HEK293T (cell line): ENCODE data around the gene SLC47A2.

Experiments used
- CTCF ChIA-PET: fragments of 350-600 bp; formaldehyde crosslinking; extraction: SDS; loops from one replicate; lab custom pipeline; 2021; ENCODE audit warnings: antibody characterized with exemption, inconsistent platforms; lab: Yijun Ruan, JAX
- POLR2A ChIA-PET: fragments of 350-600 bp; formaldehyde crosslinking; extraction: SDS; loops from one replicate; lab custom pipeline; 2020; ENCODE audit warnings: antibody characterized with exemption, inconsistent platforms; lab: Yijun Ruan, JAX
- DNase-seq: peaks from one replicate; pipeline ENCODE4 v3.0.0; 2012; ENCODE audit warnings: mixed read lengths; ENCODE audit errors: extremely low spot score
- ARNT ChIP-seq: fragments of 450-650 bp; IDR thresholded peaks from 2 replicates; pipeline ENCODE4 v1.6.1; 2017; ENCODE audit warnings: mild to moderate bottlenecking
- BHLHE40 ChIP-seq: fragments of 450-650 bp; IDR thresholded peaks from 2 replicates; pipeline ENCODE4 v1.6.1; 2016; ENCODE audit warnings: mild to moderate bottlenecking, moderate library complexity, borderline replicate concordance
- CTBP1 ChIP-seq: fragments of 450-650 bp; IDR thresholded peaks from 2 replicates; pipeline ENCODE4 v1.6.1; 2016; ENCODE audit warnings: borderline replicate concordance
- ELF4 ChIP-seq: fragments of 450-650 bp; IDR thresholded peaks from 2 replicates; pipeline ENCODE4 v1.6.1; 2017; ENCODE audit warnings: antibody characterized with exemption
- FOXA1 ChIP-seq: fragments of 450-650 bp; IDR thresholded peaks from 2 replicates; pipeline ENCODE4 v1.6.1; 2016; ENCODE audit warnings: mild to moderate bottlenecking
- FOXK2 ChIP-seq: fragments of 450-650 bp; IDR thresholded peaks from 2 replicates; pipeline ENCODE4 v1.6.1; 2016; ENCODE audit warnings: mild to moderate bottlenecking
- FOXM1 ChIP-seq: fragments of 450-650 bp; IDR thresholded peaks from 2 replicates; pipeline ENCODE4 v1.6.1; 2017; ENCODE audit warnings: mild to moderate bottlenecking, borderline replicate concordance
- HDGF ChIP-seq: fragments of 450-650 bp; IDR thresholded peaks from 2 replicates; pipeline ENCODE4 v1.6.1; 2017; ENCODE audit warnings: antibody characterized with exemption, borderline replicate concordance
- L3MBTL2 ChIP-seq: fragments of 450-650 bp; conservative IDR thresholded peaks from 2 replicates; pipeline ENCODE4 v1.6.1; 2016; ENCODE audit warnings: mild to moderate bottlenecking
- LEF1 ChIP-seq: fragments of 450-650 bp; IDR thresholded peaks from 2 replicates; pipeline ENCODE4 v1.6.1; 2017; ENCODE audit warnings: mild to moderate bottlenecking, borderline replicate concordance
- NFRKB ChIP-seq: fragments of 450-650 bp; IDR thresholded peaks from 2 replicates; pipeline ENCODE4 v1.6.1; 2016; ENCODE audit warnings: mild to moderate bottlenecking, moderate library complexity
- SP1 ChIP-seq: fragments of 450-650 bp; IDR thresholded peaks from 2 replicates; pipeline ENCODE4 v1.6.1; 2017
- SUZ12 ChIP-seq: fragments of 450-650 bp; IDR thresholded peaks from 2 replicates; pipeline ENCODE4 v1.6.1; 2016; ENCODE audit warnings: mild to moderate bottlenecking
- TARDBP ChIP-seq: fragments of 450-650 bp; IDR thresholded peaks from 2 replicates; pipeline ENCODE4 v1.6.1; 2016
- ZNF384 ChIP-seq: fragments of 450-650 bp; IDR thresholded peaks from 2 replicates; pipeline ENCODE4 v1.6.1; 2016
- TF ChIP-seq, protein P1 (sequence below): fragments of 450-650 bp; IDR thresholded peaks from 2 replicates; pipeline ENCODE4 v1.6.1; 2016

The SLC47A2 gene

DNA sequence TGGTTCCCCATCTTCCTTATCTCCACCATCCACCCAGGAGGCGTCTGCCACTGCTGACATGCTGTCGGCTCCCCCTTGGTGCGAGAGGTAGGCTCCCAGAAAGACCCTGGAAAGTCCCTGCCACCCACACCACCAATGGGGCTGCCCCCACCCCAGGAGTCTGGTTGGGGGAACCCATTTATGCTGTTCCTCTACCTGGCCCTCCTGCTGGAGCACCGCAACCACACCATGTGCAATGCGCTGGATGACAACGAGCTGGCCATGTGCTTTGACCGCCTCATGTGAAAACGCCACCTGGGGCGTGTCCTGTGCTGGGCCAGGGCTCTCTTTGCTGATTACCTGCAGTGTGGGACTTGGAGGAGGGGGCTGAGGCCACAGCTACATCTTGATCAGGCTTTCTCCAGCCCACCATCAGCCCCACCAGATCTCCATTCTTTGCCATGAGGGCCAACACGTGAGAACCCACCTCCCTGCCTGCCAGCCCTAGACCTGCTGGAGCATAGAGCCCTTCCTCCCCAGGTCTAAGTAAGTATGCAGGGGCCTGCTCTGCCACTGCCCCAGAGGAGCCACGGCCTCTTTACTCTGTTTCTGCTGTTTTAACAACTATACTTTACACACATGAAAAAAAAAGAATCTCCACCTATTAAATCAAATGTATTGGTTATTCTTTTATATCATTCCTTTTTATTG is 39.6 kb upstream of the SLC47A2 start:
- DNase-seq = no peak
- TF ChIP-seq LEF1 (no peak), FOXM1 (no peak)
- POLR2A ChIA-PET = interaction anchor here (0.7 to 1.9 kb wide), 2 partner anchors 11 to 107 kb away, joined by 3 to 6 read pairs; partner anchors contain the start of gene ALDH3A2
- CTCF ChIA-PET = interaction anchor here (0.8 to 1.5 kb wide), 3 partner anchors 8 to 11 kb away, joined by 3 to 7 read pairs (median 4); no protein-coding TSS in a partner anchor

DNA sequence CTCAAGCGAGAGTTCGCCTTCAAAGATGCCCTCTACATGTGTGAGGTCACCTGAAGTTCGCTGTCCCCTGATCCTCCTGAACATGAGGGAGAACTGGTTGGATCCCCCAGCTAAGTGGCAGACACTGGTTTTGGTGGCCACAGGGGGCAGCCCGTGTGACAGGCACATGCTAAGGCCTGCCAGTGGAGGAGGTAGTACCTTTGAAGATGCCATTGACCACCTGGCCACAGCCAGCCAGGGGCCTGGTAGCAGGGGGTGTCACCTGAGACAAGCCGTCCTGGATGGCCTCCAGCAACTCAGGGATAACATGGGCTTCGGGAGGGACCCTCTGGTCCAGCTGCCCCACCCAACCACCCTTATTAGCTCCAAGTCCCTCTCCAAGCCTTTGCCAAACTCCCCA is 39.0 kb upstream of the SLC47A2 start:
- CTCF ChIA-PET = interaction anchor here (0.8 to 1.5 kb wide), 2 partner anchors 9 to 11 kb away, joined by 3 to 7 read pairs; no protein-coding TSS in a partner anchor
- POLR2A ChIA-PET = interaction anchor here (0.8 to 1.9 kb wide), 2 partner anchors 11 to 107 kb away, joined by 3 to 6 read pairs; partner anchors contain the start of gene ALDH3A2
- TF ChIP-seq FOXA1 (no peak), LEF1 (no peak), FOXM1 (no peak), ARNT (no peak)

DNA sequence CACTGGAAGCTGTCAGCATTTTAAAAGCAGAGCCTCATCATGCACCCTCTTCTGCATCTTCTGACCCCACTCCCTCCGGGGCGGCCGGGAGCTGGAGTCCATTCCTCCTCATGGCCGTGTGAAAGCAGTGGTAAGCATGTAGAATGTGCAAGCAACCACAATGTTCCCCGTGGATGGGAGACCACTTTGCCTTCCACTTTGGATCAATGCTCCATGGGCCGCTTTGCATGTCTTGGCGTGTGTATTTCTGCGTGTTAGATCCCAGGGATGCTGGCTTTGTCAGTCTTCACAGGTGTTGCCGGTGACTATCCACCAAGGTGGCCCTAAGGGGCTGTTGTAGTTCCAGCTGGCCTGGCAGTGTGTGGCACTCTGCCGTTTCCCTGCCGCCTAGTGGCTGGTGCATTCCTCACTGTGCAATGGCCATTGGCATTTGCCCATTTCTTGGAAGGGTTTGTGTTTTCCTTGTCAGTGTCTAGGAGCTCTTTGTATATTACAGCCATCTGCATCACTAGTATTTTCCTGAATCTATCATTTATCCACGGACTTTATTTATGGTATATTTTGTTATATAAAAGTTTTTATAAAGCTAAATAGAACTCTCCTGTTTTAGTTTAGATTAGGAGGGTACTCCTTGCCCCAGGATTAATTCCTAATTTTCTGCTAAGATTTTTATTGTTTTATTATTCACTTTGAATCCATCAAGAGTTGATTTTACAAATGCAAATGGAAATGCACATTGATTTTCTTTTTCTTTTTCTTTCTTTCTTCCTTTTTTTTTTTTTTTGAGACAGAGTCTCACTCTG is 37.5 kb upstream of the SLC47A2 start:
- no peak for DNase-seq
- POLR2A ChIA-PET = interaction anchor here (1.2 to 1.5 kb wide), 3 partner anchors 9 to 106 kb away, joined by 3 to 8 read pairs (median 4); partner anchors contain the start of gene ALDH3A2
- CTCF ChIA-PET = interaction anchor here (0.7 to 2.6 kb wide), 4 partner anchors 9 to 13 kb away, joined by 3 to 22 read pairs (median 5); no protein-coding TSS in a partner anchor
- TF ChIP-seq LEF1 (no peak), FOXK2 (no peak), SUZ12 (no peak), L3MBTL2 (no peak), NFRKB (no peak), FOXM1 (no peak), TARDBP (no peak), HDGF (no peak), ZNF384 (no peak), ELF4 (no peak)

More for the DNA sequence above, 39.0 kb upstream of the SLC47A2 start:
- no peak for DNase-seq

GRCh38 chr17:19753051-19753509 is 36.7 kb upstream of the SLC47A2 start:
- DNase-seq = no peak
- no peak for TF ChIP-seq NFRKB
- TF ChIP-seq, protein P1, sequence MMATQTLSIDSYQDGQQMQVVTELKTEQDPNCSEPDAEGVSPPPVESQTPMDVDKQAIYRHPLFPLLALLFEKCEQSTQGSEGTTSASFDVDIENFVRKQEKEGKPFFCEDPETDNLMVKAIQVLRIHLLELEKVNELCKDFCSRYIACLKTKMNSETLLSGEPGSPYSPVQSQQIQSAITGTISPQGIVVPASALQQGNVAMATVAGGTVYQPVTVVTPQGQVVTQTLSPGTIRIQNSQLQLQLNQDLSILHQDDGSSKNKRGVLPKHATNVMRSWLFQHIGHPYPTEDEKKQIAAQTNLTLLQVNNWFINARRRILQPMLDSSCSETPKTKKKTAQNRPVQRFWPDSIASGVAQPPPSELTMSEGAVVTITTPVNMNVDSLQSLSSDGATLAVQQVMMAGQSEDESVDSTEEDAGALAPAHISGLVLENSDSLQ = no peak
- CTCF ChIA-PET = interaction anchor here (0.7 to 2.6 kb wide), 3 partner anchors 8 to 14 kb away, joined by 3 to 22 read pairs (median 3); no protein-coding TSS in a partner anchor
- POLR2A ChIA-PET = interaction anchor here (1.4 to 1.5 kb wide), 2 partner anchors 8 to 105 kb away, joined by 3 to 8 read pairs; partner anchors contain the start of gene ALDH3A2

DNA sequence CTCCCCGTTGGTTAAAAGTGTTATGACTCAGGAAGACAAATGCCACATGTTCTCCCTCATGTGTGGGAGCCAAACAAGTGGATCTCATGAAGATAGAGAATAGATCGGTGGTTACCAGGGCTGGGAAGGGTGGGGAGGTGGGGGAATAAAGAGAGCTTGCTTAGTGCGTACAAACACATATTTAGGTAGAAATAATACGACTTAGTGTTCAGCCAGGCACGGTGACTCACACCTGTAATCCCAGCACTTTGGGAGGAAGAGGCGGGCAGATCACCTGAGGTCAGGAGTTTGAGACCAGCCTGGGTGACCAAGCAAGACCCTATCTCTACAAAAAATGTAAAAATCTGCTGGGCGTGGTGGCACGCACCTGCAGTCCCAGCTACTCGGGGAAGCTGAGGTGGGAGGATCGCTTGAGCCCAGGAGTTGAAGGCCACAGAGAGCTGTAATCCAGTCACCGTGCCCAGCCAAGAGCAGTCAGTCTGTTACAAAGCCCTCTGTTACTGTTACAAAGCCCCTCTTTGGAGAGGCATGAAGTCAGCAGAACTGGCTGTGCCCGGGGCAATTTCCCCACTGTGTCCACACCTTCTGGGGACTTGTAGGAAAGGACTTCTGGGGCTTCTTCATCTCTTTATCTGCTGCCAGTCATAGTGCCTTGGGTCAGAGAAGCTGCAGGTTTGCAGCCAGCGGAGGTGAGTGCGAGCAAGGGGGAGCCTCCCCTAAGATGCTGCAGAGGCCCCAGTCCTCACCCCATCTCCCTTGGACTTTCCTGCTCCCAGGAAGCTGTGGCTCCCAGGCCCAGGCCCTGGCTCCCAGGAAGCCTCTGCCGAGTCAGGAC is 36.0 kb upstream of the SLC47A2 start:
- TF ChIP-seq FOXA1 = no peak
- TF ChIP-seq, protein P1 = no peak
- no peak for TF ChIP-seq SUZ12
- no peak for TF ChIP-seq LEF1
- TF ChIP-seq HDGF = no peak
- TF ChIP-seq ZNF384 = no peak
- CTCF ChIA-PET = interaction anchor here (0.7 to 2.6 kb wide), 4 partner anchors 8 to 14 kb away, joined by 3 to 22 read pairs (median 3); no protein-coding TSS in a partner anchor
- POLR2A ChIA-PET = interaction anchor here (0.8 to 1.5 kb wide), 3 partner anchors 7 to 104 kb away, joined by 3 to 8 read pairs (median 3); partner anchors contain the start of gene ALDH3A2
- no peak for DNase-seq

DNA sequence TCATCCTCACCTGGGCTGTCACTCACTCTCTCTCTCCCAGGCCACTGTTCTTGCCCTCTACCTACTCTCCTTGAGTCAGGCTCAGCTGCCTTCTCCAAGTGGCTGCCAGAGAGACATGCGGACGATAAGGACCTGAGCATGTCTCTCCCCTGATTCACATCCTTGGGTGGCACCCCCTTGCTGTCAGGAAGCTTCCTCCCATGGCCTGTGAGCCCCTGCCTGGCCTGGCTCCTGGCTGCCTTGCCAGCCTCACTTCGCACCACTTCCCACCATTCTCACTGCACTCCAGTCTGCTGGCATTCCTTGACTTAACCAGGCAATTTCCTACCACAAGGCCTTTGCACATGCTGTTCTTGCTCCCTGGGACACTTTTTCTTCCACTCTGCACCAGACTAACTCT is 34.5 kb upstream of the SLC47A2 start:
- POLR2A ChIA-PET = interaction anchor here (1.5 kb wide), 1 partner anchor 9 kb away, joined by 3 read pairs; no protein-coding TSS in a partner anchor
- CTCF ChIA-PET = no interaction called here
- no peak for TF ChIP-seq ZNF384
- no peak for TF ChIP-seq ELF4
- no peak for TF ChIP-seq NFRKB
- no peak for TF ChIP-seq FOXM1
- TF ChIP-seq BHLHE40 = no peak
- no peak for TF ChIP-seq FOXK2
- no peak for TF ChIP-seq TARDBP
- no peak for TF ChIP-seq SP1
- no peak for TF ChIP-seq LEF1
- no peak for TF ChIP-seq CTBP1
- TF ChIP-seq, protein P1 = no peak
- TF ChIP-seq L3MBTL2 = no peak
- TF ChIP-seq ARNT = no peak
- no peak for TF ChIP-seq FOXA1
- no peak for TF ChIP-seq SUZ12
- TF ChIP-seq HDGF = no peak
- no peak for DNase-seq
